ENCODE data around the gene ATF7IP. TPM values are rescaled to one million over a fixed set of nuclear protein-coding genes. Genes with fewer than 3 reads are reported as not detected.
"Not testable (repeated sequence)": the region's sequence is repeated elsewhere in the genome, so short reads cannot be mapped to it uniquely, and the experiment has no call there.

Gene ATF7IP
- total RNA-seq, 1 donor = 33.2 TPM

DNA sequence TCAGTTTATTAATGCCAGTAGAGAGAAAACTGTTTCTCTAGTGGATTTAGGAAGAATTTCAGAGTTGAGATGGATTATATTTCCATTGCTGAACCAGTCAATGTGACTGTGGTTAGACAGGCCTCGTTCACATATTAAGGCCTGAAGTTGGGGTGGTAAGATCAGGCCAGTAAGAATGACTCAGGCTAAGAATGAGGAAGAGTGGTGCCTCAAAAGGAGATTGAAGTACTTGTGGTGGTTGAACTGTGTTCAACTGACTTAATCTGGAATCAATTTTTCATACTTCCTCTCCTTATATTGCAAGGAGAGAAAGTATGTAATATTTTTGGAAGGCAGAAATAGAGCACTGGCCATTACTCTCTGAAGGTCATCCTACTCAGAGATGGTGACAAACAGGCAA is 37.8 kb upstream of the ATF7IP start:
- no peak for DNase-seq (ENCODE audit: low read depth)
- TF ChIP-seq, protein P1, sequence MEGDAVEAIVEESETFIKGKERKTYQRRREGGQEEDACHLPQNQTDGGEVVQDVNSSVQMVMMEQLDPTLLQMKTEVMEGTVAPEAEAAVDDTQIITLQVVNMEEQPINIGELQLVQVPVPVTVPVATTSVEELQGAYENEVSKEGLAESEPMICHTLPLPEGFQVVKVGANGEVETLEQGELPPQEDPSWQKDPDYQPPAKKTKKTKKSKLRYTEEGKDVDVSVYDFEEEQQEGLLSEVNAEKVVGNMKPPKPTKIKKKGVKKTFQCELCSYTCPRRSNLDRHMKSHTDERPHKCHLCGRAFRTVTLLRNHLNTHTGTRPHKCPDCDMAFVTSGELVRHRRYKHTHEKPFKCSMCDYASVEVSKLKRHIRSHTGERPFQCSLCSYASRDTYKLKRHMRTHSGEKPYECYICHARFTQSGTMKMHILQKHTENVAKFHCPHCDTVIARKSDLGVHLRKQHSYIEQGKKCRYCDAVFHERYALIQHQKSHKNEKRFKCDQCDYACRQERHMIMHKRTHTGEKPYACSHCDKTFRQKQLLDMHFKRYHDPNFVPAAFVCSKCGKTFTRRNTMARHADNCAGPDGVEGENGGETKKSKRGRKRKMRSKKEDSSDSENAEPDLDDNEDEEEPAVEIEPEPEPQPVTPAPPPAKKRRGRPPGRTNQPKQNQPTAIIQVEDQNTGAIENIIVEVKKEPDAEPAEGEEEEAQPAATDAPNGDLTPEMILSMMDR (IDR thresholded peaks at IDR 0.05; ENCODE audit: insufficient read depth, low read depth, low read length) = no peak
- no peak overlapping the region for H3K4me3 ChIP-seq (ENCODE audit: low read depth, low read length)

DNA sequence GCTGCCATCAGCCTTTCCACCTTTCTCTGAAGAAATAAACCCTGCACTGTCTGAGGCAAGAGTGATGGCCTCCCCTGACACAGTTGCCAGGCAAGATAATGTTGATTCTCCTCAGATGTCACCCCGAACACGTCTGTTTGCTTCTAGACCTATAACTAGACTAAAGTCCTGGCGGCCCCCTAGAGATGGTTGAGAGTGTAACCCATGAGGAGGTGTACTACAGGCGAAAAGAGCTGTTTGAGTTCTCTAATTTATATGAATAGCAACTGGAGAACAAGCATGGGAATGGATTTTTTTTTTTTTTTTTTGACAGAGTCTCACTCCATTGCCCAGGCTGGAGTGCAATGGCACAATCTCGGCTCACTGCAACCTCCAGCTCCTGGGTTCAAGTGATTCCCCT is 33.0 kb upstream of the ATF7IP start:
- H3K4me3 ChIP-seq (ENCODE audit: low read depth, low read length) = no peak overlapping the region
- no peak for DNase-seq (ENCODE audit: low read depth)
- TF ChIP-seq, protein P1 (IDR thresholded peaks at IDR 0.05; ENCODE audit: insufficient read depth, low read depth, low read length) = no peak

DNA sequence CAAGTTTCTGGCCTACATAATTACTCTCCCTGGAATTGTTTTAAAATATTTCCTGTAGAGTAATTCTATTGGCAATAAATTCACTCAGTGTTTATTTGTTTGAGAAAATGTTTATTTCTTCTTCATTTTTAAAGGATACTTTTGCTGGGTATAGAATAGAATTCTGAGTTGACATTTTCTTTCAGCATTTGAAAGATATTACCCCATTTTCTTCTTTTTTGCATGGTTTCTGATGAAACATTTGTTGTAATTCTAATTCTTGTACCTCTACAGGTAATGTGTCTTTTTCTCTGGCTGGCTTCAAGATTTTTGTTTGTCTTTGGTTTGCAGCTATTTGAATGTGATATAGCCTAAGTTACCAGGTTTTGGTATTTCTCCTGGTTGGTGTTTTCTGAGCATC is 25.1 kb upstream of the ATF7IP start:
- no peak for DNase-seq (ENCODE audit: low read depth)
- TF ChIP-seq, protein P1 (IDR thresholded peaks at IDR 0.05; ENCODE audit: insufficient read depth, low read depth, low read length) = no peak
- H3K4me3 ChIP-seq (ENCODE audit: low read depth, low read length) = no peak overlapping the region

DNA sequence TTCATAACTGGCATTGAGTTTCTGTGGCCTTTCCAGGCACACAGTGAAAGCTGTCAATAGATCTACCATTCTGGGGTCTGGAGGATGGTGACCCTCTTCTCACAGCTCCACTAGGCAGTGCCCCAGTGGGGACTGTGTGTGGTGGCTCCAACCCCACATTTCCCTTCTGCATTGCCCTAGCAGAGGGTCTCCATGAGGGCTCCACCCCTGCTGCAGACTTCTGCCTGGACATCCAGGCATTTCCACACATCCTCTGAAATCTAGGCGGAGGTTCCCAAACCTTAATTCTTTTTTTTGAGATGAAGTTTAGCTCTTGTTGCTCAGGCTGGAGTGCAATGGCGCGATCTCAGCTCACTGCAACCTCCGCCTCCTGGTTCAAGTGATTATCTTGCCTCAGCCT is 14.0 kb upstream of the ATF7IP start:
- DNase-seq (ENCODE audit: low read depth); H3K4me3 ChIP-seq (ENCODE audit: low read depth, low read length): not testable (repeated sequence)

DNA sequence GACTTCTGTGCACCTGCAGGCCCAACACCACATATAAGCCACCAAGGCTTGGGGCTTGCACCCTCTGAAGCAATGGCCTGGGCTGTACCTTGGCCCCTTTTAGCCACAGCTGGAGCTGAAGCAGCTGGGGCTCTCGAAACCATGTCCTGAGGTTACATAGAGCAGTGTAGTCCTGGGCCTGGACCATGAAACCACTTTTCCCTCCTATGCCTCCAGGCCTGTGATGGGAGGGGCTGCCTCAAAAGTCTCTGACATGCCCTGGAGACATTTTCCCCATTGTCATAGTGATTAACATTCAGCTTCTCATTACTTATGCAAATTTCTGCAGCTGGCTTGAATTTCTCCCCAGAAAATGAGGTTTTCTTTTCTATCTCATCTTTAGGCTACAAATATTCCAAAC is 13.4 kb upstream of the ATF7IP start:
- not testable (repeated sequence) for H3K4me3 ChIP-seq (ENCODE audit: low read depth, low read length); DNase-seq (ENCODE audit: low read depth)

DNA sequence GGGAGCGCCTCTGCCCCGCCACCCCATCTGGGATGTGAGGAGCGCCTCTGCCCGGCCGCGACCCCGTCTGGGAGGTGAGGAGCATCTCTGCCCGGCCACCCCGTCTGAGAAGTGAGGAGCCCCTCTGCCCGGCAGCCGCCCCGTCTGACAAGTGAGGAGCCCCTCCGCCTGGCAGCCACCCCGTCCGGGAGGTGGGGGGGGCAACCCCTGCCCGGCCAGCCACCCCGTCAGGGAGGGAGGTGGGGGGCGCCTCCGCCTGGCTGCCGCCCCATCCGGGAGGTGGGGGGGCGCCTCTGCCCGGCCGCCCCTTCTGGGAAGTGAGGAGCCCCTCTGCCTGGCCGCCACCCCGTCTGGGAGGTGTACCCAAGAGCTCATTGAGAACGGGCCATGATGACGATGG is 10.8 kb upstream of the ATF7IP start:
- not testable (repeated sequence) for DNase-seq (ENCODE audit: low read depth); H3K4me3 ChIP-seq (ENCODE audit: low read depth, low read length)

DNA sequence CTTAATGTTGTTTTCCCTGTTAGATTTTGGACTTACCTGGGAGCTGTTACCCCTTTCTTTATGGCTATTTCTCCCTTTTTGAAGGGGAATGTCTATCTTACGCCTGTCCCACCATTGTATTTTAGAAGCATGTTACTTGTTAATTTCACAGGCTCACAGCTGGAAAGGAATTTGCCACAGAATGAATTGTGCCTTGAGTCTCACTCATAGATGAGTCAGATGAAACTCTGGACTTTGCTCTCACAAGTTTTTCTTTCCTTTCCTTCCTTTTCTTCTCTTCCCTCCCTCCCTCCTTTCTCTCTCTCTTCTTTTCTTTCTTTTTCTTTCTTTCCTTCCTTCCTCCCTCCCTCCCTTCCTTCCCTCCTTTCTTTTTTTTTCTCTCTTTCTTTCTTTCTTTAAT is 9.3 kb upstream of the ATF7IP start:
- TF ChIP-seq, protein P1 (IDR thresholded peaks at IDR 0.05; ENCODE audit: insufficient read depth, low read depth, low read length) = no peak
- DNase-seq (ENCODE audit: low read depth) = no peak
- no peak overlapping the region for H3K4me3 ChIP-seq (ENCODE audit: low read depth, low read length)

DNA sequence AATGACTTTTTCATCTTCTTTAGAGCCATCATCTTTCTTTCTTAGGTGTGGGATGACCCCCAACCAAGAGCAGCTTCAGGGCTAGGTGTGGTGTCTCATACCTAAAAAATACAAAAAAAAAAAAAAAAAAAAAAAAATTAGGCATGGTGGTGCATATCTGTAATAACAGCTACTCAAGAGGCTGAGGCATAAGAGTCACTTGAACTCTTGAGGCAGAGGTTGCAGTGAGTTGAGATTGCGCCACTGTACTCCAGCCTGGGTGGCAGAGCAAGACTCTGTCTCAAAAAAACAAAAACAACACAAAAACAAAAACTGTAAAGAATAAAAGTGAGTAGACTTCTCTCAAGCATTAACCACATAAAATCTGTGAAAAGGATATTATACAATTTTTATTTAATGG is 8.0 kb upstream of the ATF7IP start:
- DNase-seq (ENCODE audit: low read depth) = no peak
- TF ChIP-seq, protein P1 (IDR thresholded peaks at IDR 0.05; ENCODE audit: insufficient read depth, low read depth, low read length) = no peak
- H3K4me3 ChIP-seq (ENCODE audit: low read depth, low read length) = no peak overlapping the region

DNA sequence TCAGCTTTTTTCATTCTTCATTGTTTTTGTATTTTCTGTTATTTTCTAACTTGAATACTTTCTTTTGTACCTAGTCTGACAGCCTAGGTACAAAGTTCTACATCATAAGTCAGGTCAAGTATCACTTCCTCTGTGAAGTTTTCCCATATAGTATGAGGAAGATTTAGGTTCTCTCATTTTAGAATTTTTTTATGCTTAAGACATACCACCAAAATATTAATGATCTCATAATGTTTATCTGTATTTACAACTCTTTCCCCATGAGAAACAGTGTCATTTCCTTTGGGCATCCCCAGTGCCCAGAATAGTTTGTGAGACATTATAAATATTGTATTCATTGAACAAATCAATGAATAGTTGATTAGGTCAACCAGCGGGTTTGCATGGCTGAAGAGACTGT is 3.1 kb upstream of the ATF7IP start:
- no peak overlapping the region for H3K4me3 ChIP-seq (ENCODE audit: low read depth, low read length)
- DNase-seq (ENCODE audit: low read depth) = no peak
- TF ChIP-seq, protein P1 (IDR thresholded peaks at IDR 0.05; ENCODE audit: insufficient read depth, low read depth, low read length) = no peak

Data from fibroblast of villous mesenchyme (primary cell).